ENCODE measurements around the gene CGNL1. TPM values are rescaled to one million over a fixed set of nuclear protein-coding genes. Genes with fewer than 3 reads are reported as not detected.

CGNL1 gene
- total RNA-seq, 2 donors from 2014 or later, result 16.4 to 29.8 TPM

GRCh38 chr15:57451555-57451954, 75.2 kb downstream of the CGNL1 start:
- H3K27ac ChIP-seq, result no peak overlapping the region
- H3K9me3 ChIP-seq, result no peaks in the 10 kb centered on the region
- TF ChIP-seq, protein P1, sequence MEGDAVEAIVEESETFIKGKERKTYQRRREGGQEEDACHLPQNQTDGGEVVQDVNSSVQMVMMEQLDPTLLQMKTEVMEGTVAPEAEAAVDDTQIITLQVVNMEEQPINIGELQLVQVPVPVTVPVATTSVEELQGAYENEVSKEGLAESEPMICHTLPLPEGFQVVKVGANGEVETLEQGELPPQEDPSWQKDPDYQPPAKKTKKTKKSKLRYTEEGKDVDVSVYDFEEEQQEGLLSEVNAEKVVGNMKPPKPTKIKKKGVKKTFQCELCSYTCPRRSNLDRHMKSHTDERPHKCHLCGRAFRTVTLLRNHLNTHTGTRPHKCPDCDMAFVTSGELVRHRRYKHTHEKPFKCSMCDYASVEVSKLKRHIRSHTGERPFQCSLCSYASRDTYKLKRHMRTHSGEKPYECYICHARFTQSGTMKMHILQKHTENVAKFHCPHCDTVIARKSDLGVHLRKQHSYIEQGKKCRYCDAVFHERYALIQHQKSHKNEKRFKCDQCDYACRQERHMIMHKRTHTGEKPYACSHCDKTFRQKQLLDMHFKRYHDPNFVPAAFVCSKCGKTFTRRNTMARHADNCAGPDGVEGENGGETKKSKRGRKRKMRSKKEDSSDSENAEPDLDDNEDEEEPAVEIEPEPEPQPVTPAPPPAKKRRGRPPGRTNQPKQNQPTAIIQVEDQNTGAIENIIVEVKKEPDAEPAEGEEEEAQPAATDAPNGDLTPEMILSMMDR (IDR thresholded peaks at IDR 0.05), result no peak
- no peak overlapping the region for H3K4me3 ChIP-seq
- no peaks in the 10 kb centered on the region for H3K36me3 ChIP-seq
- DNase-seq (ENCODE audit: low spot score), result no peak
- H3K27me3 ChIP-seq, result no peaks in the 10 kb centered on the region
- H3K4me1 ChIP-seq, result no peaks in the 10 kb centered on the region

DNA sequence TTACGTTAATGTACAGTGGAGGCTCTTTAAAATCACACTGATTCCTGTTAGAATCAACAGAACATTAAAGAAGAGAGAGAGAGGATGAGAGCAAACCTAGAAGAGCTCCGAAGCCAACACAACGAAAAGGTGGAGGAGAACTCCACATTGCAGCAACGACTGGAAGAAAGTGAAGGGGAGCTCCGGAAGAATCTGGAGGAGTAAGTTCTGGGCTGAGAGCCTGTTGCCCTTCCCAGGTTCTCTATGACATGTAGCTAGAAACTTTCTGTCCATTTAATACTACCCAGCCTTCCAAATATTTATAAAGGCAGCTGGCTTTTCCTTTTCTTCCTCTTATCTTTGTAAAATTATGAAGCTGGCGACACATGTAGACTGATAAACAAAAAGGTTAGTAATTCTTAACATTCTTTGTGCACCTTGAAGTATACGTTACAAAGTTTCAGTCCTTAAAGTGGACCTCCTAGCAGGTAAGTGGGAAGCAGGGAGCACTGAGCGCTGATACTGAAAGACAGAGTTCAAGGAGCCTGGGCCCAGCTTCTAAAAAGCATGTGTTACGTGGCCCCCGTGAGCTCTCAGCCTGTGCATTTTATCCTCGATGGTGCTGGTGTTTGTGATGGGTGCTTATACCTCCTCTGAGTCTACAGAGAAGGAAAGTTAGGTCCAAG, 75.9 kb downstream of the CGNL1 start:
- no peak overlapping the region for H3K27ac ChIP-seq
- H3K36me3 ChIP-seq, result no peaks in the 10 kb centered on the region
- H3K9me3 ChIP-seq, result no peaks in the 10 kb centered on the region
- no peak overlapping the region for H3K4me3 ChIP-seq
- H3K4me1 ChIP-seq, result no peaks in the 10 kb centered on the region
- no peaks in the 10 kb centered on the region for H3K27me3 ChIP-seq
- TF ChIP-seq, protein P1 (IDR thresholded peaks at IDR 0.05), result no peak
- DNase-seq (ENCODE audit: low spot score), result no peak

GRCh38 chr15:57455929-57456328, 79.6 kb downstream of the CGNL1 start:
- DNase-seq (ENCODE audit: low spot score), result no peak
- H3K4me1 ChIP-seq, result peaks cover 0 to 12% of the 10 kb centered on the region in 2 donors
- TF ChIP-seq, protein P1 (IDR thresholded peaks at IDR 0.05), result no peak
- H3K27ac ChIP-seq, result no peak overlapping the region
- no peaks in the 10 kb centered on the region for H3K36me3 ChIP-seq
- H3K27me3 ChIP-seq, result no peaks in the 10 kb centered on the region
- no peak overlapping the region for H3K4me3 ChIP-seq
- H3K9me3 ChIP-seq, result no peaks in the 10 kb centered on the region

DNA sequence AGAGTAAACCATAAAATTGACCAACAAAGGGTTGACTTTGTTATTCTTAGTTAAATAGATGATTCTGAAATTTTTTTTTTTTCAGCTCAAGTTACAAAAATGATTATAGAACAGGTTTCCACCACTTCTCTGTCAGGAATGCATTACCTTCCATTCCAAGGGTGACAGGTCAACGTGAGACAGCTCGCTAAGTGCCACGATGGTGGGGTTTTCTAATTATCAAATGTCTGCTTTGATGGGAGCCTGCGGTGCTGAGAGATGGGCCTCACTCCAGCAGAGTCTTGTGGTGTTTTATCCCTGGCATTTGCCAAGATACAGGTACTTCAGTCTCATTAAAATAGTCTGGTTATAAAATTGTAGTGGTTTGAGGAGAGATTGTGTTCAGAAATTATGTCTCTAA, 80.3 kb downstream of the CGNL1 start:
- no peak overlapping the region for H3K27ac ChIP-seq
- no peak for DNase-seq (ENCODE audit: low spot score)
- H3K4me3 ChIP-seq, result no peak overlapping the region
- H3K9me3 ChIP-seq, result no peaks in the 10 kb centered on the region
- peaks cover 0 to 12% of the 10 kb centered on the region in 2 donors for H3K4me1 ChIP-seq
- TF ChIP-seq, protein P1 (IDR thresholded peaks at IDR 0.05), result no peak
- no peaks in the 10 kb centered on the region for H3K27me3 ChIP-seq
- H3K36me3 ChIP-seq, result no peaks in the 10 kb centered on the region

DNA sequence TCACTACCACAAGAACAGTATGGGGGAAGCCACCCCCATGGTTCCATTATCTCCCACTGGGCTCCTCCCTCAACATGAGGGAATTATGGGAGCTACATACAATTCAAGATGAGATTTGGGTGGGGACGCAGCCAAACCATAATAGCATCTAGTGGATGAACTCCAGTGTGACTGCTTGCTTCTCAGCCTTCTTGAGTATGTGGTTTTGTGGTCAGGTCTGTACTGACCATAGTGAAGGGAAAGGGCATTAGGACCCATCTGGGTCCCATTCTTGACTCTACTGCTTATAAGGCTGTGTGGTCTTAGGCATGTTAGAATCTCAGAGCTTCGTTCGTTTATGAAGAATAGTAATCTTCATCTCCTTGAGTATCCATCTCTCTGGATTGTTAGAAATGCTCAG, 81.4 kb downstream of the CGNL1 start:
- no peak for DNase-seq (ENCODE audit: low spot score)
- Histone ChIP-seq H3K27me3 (no peaks in the 10 kb centered on the region), H3K4me1 (peaks cover 0 to 12% of the 10 kb centered on the region in 2 donors), H3K4me3 (no peak overlapping the region), H3K9me3 (no peaks in the 10 kb centered on the region), H3K27ac (no peak overlapping the region), H3K36me3 (no peaks in the 10 kb centered on the region)
- TF ChIP-seq, protein P1 (IDR thresholded peaks at IDR 0.05), result no peak

DNA sequence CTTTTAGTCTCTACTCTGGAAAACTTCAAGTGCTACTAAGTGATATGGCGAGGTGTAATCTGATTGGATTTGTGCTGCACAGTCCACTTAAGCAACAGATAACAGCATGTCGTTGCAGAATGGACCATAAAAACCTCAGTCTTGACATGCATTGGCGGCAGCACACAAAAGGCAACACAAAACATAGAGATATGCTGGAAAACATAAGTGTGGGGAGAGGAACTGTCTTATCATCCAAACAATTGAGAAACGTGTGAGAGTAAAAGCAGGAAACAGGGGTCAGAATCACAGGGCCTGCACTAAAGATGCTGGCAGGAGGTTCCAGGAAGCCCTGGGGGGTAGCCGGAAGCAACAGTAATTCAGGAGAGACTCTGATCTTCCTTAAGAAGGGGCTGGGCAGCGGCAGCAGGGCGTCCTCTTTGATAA, 82.1 kb downstream of the CGNL1 start:
- H3K36me3 ChIP-seq, result no peaks in the 10 kb centered on the region
- H3K27me3 ChIP-seq, result no peaks in the 10 kb centered on the region
- H3K27ac ChIP-seq, result no peak overlapping the region
- DNase-seq (ENCODE audit: low spot score), result no peak
- H3K4me3 ChIP-seq, result no peak overlapping the region
- H3K9me3 ChIP-seq, result no peaks in the 10 kb centered on the region
- peaks cover 0 to 12% of the 10 kb centered on the region in 2 donors for H3K4me1 ChIP-seq
- TF ChIP-seq, protein P1 (IDR thresholded peaks at IDR 0.05), result no peak
